GM19468 (cell line): Measurements from ENCODE around the gene MLXIP.
"Not testable (repeated sequence)": the region's sequence is repeated elsewhere in the genome, so short reads cannot be mapped to it uniquely, and the experiment has no call there.

Source experiments
- ATAC-seq: cut with Tn5 transposase; IDR thresholded peaks from one replicate; pipeline ENCODE4 v1.9.1; 2021; ENCODE audit warnings: mild to moderate bottlenecking, moderate library complexity, moderate number of reproducible peaks; ENCODE audit not compliant: unreplicated experiment; ENCODE audit errors: extremely low read depth

MLXIP gene

GRCh38 chr12:122052285-122052684 is 26.3 kb upstream of the MLXIP start:
- no peak for ATAC-seq

DNA sequence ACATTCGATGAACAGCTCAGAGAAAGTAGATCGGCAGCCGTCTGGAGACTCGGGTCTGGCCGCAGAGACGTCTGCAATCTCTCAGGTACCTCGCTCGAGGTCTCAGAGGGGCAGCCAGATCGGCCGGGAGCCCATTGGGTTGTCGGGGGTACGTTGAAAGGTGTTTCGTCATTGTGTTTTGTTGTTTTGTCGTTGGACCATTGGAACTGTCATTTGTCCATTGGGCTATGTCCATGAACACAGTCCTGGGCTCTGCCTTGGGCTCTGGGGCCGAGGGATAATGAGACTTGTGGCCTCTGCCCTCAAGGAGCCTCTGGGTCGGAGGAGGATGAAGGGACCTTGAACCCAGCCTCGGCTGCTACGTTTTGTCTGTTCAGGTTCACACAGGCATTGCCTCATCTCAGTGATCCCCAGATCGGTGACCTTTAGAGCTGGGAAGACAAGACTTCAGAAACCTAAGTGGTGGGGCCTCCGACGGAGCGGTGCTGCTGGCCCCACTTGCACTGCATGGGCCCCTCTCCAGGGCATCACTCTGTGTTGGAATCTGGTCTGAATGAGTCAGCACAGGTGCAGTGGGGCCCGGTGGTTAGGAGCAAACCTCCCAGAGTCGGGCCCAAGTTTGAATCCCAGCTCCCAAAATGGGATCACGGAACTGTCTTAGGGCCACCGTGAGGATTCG is 23.6 kb upstream of the MLXIP start:
- ATAC-seq = no peak

DNA sequence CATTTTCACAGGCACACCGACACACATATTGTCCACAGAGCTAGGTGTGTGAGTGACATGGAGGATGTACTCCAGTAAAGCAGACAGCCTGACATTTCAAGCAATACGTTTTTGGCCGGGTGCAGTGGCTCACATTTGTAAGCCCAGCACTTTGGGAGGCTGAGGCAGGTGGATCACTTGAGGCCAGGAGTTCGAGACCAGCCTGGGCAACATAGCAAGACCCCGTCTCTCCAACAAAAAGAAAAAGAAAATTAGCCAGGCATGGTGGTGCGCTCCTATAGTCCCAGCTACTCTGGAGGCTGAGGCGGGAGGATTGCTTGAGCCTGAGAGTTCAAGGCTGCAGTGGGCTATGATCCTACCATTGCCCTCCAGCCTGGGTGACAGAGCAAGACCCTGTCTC is 22.1 kb upstream of the MLXIP start:
- not testable (repeated sequence) for ATAC-seq

DNA sequence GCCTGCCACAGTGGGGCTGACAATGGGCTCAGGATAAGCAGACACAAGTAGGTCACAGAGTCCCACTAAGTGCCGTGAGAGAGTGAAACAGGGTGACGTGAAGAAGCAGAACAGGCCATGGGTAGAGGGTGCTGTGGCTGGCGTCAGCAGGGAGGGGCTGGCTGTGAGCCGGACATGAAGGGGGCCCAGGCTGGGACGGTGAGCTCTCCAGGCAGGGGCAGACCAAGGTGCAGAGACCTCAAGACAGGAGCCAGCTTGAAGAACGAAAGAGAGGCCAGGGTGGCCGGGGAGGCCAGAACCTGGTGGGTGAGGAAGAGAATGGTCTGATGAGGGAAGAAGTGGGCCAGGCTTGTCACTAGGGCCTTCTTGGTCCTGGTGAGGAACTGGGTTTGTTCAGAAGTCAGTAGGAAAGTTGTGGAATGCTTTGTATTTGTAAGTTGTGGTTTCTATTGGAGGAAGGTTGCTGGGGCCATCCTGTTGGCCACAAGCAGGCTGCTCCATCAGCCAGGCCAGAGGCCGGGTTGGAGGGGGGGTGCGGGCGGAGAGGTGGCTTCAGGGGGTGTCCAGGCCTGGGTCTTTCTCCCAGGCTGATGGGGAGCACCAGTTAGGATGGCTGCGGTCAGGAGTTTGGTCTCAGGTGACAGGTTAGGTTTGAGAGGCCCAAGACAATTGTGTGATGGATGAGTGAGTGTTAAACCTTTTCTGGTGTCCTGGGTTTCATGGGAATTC is 21.4 kb upstream of the MLXIP start:
- ATAC-seq = no peak

GRCh38 chr12:122057769-122058168 is 20.8 kb upstream of the MLXIP start:
- no peak for ATAC-seq

GRCh38 chr12:122058549-122059149 is 19.9 kb upstream of the MLXIP start:
- ATAC-seq = no peak

DNA sequence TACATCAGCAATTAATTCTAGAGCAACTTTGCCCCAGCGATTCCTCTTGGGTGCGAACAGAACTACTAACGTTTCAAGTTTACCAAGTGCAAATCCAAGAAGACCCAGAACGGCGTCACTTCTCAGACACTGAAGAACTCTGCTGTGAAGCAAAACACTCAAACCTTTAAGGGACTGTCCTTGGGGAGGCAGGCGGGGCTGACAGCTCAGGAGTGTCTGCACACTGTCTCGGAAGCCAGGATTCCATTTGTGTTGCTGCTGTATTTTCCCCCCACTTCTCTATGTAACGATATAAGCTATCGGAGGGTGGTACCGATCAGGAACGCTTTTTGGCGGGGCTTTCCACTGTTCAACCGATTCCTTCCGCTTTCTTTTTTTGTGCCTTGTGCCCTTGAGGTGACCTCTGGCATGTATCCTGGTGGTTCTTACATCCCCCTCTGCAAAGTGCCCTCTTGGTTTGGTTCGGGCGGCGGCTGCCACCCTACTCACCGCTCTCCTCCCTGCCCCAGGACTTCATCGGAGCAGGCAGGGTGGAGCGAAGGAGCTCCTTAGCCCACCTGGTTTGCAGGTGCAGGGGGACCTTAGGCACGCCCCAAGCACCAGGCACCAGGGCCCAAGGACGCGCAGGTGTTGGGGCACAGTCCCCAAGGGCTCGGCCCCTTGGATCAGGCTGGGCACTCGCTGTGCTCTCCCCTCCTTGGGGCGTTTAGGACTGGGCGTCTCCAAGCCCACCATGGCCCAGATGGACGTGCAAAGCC is 19.2 kb upstream of the MLXIP start:
- no peak for ATAC-seq

GRCh38 chr12:122060081-122060501 is 18.5 kb upstream of the MLXIP start:
- ATAC-seq = no peak

GRCh38 chr12:122061253-122061652 is 17.3 kb upstream of the MLXIP start:
- ATAC-seq = no peak

- ATAC-seq = no peak
Observed at GRCh38 chr12:122062832-122063693, 15.5 kb upstream of the MLXIP start.

- no peak for ATAC-seq
Observed at GRCh38 chr12:122063694-122064024, 14.9 kb upstream of the MLXIP start.

GRCh38 chr12:122064025-122064777 is 14.4 kb upstream of the MLXIP start:
- ATAC-seq = no peak

- no peak for ATAC-seq
Observed at GRCh38 chr12:122064780-122065588, 13.6 kb upstream of the MLXIP start.

GRCh38 chr12:122067548-122067947 is 11.0 kb upstream of the MLXIP start:
- ATAC-seq = no peak

GRCh38 chr12:122067966-122068365 is 10.6 kb upstream of the MLXIP start:
- ATAC-seq = peak; percentile 45

DNA sequence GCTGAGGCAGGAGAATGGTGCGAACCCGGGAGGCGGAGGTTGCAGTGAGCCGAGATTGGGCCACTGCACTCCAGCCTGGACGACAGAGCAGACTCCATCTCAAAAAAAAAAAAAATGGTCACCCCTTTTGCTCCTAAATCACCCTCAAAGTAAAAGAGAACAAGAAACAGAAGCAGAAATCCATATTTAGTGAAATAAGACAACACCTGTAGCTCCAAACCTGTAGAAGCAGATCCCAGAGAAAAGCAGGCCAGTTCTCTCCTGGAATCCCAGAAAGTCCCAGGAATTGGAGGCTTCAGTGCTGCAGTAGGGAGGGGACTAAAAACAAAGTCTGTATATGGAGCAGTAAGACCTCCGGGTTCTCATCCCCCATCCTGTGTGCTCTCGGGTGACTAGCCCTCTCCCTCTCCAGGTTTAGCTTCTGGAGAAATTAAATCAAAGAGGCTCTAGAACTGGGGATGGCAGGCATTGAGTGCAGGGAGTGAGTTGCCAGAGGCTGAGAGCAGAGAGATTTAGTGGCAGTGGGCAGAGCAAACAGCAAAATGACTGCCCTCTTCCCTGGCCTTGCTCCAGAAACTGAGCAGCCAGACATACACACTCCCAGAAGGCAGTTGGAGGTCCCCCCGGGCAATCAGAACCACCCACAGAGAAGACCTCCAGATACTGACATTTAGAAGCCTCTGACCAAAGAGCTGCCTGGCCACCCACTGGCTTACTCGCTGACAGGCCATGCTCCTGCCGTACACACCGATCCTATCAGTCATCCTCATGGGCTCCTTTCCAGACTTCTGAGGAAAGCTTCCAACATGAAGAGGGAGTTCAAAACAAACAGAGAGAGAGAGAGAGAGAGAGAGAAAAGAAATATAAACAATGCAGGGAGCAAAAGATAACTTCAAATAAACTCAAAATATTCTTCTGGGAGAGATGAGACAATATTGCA is 6.3 kb upstream of the MLXIP start:
- no peak for ATAC-seq

DNA sequence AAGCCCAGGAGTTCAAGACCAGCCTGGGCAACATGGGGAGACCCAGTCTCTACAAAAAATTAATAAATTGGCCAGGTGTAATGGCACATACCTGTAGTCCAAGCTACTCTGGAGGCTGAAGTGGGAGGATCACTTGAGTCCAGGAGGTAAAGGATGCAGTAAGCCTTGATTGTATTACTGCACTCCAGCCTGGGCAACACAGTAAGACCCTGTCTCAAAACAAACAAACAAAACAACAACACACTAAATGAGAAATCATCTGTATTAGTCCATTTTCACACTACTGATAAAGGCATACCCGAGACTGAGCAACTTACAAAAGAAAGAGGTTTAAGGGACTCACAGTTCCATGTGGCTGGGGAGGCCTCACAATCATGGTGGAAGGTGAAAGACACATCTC is 4.7 kb upstream of the MLXIP start:
- ATAC-seq = no peak
